ENCODE measurements around the gene HS2ST1. TPM values are rescaled to one million over a fixed set of nuclear protein-coding genes. Genes with fewer than 3 reads are reported as not detected.

HS2ST1 gene
- total RNA-seq, 1 experiment from 2014 or later: 7.8 TPM

DNA sequence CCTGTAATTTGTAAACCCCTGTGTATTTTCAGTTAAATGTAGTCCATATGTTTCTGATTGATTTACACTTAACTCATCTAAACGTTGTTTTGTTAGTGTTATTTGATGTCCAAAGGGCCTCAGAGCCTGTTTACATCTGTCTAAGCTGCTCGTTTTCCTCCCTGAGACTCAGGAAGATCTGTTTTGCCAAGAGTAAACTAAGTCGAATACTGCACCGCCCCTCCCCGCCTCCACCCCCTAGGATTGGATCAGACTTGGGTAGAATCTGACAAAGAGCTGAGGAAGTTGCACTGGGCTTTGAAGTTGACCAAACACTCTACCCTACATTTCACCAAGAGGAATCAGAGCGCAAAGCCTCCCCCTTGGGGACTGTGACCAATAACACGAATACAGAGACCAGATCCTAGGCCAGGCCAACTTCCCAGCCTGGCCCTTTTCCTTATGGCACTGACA, 207.3 kb downstream of the HS2ST1 start:
- Histone ChIP-seq H3K36me3 (no peaks in the 10 kb centered on the region), H3K27me3 (no peaks in the 10 kb centered on the region), H3K4me3 (no peak overlapping the region), H3K9me3 (no peaks in the 10 kb centered on the region)
- peak; percentile 31 for DNase-seq

DNA sequence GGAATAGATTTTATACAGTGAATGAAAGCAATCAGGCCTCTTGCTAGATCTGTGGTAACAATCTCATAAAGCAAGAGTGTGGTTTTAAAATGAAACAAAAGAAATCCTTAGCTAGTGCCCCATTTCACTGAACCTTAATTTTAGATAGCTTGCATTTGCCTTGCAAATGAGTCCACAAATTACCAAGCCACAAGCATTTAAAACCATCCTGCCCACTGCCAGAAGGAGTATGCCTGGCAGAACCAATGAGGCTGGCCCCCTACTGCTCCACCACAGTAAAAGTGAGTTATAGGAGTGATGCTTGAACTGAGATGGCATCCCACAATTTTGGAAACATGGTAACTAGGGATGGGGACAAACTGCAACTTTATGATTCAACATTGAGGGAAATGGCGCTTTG, 207.8 kb downstream of the HS2ST1 start:
- no peak for DNase-seq
- no peaks in the 10 kb centered on the region for H3K36me3 ChIP-seq
- no peak overlapping the region for H3K4me3 ChIP-seq
- H3K9me3 ChIP-seq: no peaks in the 10 kb centered on the region
- no peaks in the 10 kb centered on the region for H3K27me3 ChIP-seq

- DNase-seq: no peak
- Histone ChIP-seq H3K9me3 (no peaks in the 10 kb centered on the region), H3K4me3 (no peak overlapping the region), H3K36me3 (no peaks in the 10 kb centered on the region), H3K27me3 (no peaks in the 10 kb centered on the region)
Measured at GRCh38 chr1:87123610-87124009, 209.2 kb downstream of the HS2ST1 start.

DNA sequence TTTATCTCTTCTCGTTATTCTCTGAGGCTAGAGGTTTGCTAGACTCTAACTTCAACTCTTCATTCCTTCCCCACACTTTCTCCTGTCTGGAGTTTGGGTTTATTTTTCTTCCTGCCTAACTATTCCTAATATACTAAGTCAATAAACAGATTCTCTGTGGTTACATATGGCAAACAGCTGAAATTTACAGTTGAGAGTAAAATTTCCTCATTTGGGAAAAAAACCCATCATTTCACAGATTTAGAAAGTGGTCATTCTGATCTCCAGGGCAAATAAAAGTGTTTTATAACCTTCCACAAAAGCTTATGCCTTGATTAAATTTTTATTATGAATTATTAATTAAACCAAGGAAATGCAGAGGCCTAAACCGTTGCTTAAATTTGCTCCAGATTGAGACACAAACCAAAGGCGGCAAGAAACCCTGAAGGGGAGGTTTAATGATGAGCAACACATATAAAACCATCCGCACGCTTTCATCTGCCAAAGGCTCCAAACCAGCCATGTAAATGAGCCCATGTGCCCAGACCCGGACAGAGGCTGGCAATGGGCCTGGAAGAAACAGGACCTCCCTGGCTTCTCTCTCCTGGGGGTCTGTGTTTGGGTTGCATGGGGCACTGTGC, 212.6 kb downstream of the HS2ST1 start:
- no peak for DNase-seq
- Histone ChIP-seq H3K4me3 (no peak overlapping the region), H3K27me3 (no peaks in the 10 kb centered on the region), H3K9me3 (no peaks in the 10 kb centered on the region), H3K36me3 (no peaks in the 10 kb centered on the region)

DNA sequence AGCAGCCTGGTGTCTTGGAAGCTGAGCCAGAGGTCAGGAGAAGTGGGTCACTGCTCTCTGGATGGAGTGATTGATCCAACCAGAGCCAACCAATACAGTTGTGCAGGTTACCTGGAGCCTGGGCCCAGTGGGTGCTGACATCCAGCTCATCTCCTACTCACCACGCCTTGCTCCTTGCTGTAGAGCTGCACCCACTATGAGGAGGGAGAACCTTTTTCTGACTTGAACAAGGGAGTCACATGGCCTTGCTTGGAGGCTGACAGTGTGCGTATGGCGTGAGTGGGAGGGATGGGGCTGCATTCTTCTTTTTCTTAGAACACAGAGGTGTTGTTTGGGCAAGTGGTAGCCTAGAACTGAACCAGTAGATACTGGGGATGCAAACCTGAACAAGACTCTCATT, 213.1 kb downstream of the HS2ST1 start:
- no peaks in the 10 kb centered on the region for H3K36me3 ChIP-seq
- H3K27me3 ChIP-seq: no peaks in the 10 kb centered on the region
- no peak overlapping the region for H3K4me3 ChIP-seq
- H3K9me3 ChIP-seq: no peaks in the 10 kb centered on the region
- DNase-seq: no peak

DNA sequence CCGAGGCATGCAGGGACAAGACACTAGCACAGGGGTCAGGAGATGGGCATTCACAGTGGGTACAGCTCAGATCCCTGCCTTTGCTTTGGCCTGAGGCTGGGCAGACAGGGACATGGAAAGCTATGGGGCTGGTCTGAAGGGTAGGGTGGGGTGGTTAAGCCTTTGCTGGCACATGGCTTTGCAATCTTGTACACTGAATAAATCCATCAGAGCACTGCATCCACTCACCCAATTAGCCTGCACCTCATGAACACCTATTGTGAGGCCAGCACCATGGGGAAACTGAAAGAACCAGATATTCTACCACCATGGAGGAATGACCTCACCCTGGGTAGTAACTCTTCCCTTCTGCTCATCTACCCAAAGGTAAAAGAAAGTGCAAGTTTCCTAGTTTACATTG, 214.6 kb downstream of the HS2ST1 start:
- no peak for DNase-seq
- Histone ChIP-seq H3K4me3 (no peak overlapping the region), H3K36me3 (no peaks in the 10 kb centered on the region), H3K9me3 (no peaks in the 10 kb centered on the region), H3K27me3 (no peaks in the 10 kb centered on the region)

DNA sequence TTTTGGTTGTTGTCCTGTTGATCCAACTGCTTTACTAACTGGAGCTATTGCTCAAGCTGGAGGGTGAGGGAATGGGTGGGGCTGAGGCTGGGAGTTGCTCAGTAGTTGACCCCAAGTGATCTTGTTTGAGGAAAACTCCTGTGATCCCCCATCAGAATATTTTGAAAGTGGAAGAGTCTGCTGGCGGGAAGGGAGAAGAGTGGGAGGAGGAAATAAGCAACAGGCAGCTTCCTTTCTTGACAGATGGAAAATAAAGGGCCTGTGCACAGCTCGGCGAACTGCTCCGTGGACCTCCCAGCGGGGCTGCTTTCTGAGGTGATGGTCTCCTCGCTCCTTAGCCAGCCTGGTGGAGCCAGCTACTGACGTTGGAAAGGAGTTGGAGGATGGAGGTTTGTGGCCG, 215.2 kb downstream of the HS2ST1 start:
- DNase-seq: no peak
- H3K4me3 ChIP-seq: no peak overlapping the region

DNA sequence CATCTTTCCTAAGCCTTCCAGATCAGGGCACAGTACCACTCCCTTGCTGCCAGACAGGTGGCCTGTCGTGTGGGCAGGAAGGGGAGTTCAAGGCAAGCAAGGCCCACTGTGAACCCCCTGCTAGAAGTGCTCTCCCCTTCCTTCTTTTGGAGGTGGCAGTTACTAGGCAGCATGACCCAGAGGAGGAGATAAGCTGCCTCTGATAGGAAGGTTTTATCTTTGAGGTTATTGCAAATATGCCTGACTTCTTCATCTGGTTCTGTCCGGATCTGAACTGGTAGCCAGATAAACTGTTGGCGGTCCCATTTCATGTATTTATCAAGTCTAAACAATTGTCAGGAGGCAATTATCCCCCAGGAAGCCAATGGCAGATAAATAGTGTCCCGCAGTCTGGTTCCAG, 216.0 kb downstream of the HS2ST1 start:
- Histone ChIP-seq H3K36me3 (no peaks in the 10 kb centered on the region), H3K4me3 (no peak overlapping the region), H3K27me3 (no peaks in the 10 kb centered on the region), H3K9me3 (no peaks in the 10 kb centered on the region)
- DNase-seq: no peak

More for the DNA sequence above, 215.2 kb downstream of the HS2ST1 start:
- Histone ChIP-seq H3K9me3 (no peaks in the 10 kb centered on the region), H3K27me3 (no peaks in the 10 kb centered on the region), H3K36me3 (no peaks in the 10 kb centered on the region)

GRCh38 chr1:87131809-87132283, 217.4 kb downstream of the HS2ST1 start:
- Histone ChIP-seq H3K36me3 (no peaks in the 10 kb centered on the region), H3K4me3 (peak overlapping the region; percentile 36), H3K27me3 (no peaks in the 10 kb centered on the region), H3K9me3 (no peaks in the 10 kb centered on the region)
- peak; percentile 68 for DNase-seq

DNA sequence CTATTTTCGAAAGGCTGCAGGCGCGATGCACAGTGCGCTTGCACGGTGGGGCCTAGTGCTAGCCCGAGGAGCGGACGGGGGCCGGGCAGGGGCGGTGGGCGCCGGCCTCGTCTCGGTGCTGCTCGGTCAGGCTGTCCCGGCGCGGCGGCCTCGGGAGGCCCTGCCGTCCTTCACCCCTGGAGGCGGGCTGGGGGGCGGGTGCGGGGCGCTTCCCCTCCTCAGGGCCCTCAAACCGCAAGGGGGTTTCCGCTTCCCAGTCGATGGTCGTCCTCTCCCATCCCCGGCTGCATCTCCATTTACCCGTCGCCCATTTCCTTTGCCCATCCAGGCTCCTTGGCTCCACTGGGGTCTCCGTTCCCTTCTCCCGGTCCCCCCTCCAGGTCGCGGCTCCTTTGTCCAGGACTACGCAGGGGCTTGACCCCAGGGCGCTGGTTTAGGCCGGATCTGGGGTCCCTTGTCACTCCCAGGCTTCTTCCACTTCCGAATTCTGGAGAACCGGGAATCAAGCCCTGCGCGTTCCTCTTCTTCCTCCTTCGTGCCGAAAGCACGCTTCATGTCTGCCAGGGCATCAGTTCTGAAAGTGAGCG, 217.9 kb downstream of the HS2ST1 start:
- DNase-seq: no peak
- Histone ChIP-seq H3K9me3 (no peaks in the 10 kb centered on the region), H3K36me3 (no peaks in the 10 kb centered on the region), H3K27me3 (no peaks in the 10 kb centered on the region), H3K4me3 (peak overlapping the region; percentile 36; the same call in 1 of the 2 replicates)

GRCh38 chr1:87134061-87134460, 219.6 kb downstream of the HS2ST1 start:
- H3K27me3 ChIP-seq: no peaks in the 10 kb centered on the region
- no peak for DNase-seq
- H3K36me3 ChIP-seq: no peaks in the 10 kb centered on the region
- no peaks in the 10 kb centered on the region for H3K9me3 ChIP-seq
- H3K4me3 ChIP-seq: no peak overlapping the region

DNA sequence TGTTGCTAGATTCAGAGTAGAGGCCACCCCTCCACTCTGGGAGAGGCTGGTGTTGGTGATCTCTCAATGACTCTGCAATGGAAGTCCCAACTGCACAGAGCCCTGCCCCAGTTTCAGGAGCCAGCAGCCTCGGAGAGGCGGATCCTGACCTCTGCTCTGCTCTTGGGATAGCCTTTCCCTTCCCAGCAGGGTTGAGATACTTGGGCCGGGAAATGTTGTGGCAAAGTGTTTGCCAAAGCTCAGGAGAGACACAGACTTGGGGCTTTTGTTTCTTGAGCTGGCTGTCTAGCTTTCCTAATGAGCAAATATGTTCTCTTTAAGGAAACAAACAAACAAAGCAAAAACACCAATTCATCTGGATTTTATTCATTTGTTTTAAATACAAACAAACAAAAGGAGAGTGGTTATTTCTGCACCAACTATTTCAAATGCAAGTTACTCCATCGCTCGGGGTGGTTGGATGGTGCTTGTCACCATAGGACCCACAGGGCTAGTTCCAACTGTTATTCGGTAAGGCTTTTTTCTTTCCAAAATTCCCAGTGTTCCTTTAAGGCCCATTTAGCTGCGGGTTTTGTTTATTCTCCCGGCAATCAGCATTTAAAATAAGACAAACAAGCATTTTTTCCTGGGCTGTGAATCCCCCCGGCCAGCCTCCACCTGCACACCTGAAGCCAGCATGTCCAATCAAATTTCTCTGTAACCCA, 220.3 kb downstream of the HS2ST1 start:
- H3K27me3 ChIP-seq: no peaks in the 10 kb centered on the region
- no peaks in the 10 kb centered on the region for H3K9me3 ChIP-seq
- no peak for DNase-seq
- no peaks in the 10 kb centered on the region for H3K36me3 ChIP-seq
- no peak overlapping the region for H3K4me3 ChIP-seq

- no peak overlapping the region for H3K4me3 ChIP-seq
- H3K36me3 ChIP-seq: no peaks in the 10 kb centered on the region
- no peak for DNase-seq
- H3K27me3 ChIP-seq: no peaks in the 10 kb centered on the region
- no peaks in the 10 kb centered on the region for H3K9me3 ChIP-seq
Measured at GRCh38 chr1:87135329-87135712, 220.9 kb downstream of the HS2ST1 start.

DNA sequence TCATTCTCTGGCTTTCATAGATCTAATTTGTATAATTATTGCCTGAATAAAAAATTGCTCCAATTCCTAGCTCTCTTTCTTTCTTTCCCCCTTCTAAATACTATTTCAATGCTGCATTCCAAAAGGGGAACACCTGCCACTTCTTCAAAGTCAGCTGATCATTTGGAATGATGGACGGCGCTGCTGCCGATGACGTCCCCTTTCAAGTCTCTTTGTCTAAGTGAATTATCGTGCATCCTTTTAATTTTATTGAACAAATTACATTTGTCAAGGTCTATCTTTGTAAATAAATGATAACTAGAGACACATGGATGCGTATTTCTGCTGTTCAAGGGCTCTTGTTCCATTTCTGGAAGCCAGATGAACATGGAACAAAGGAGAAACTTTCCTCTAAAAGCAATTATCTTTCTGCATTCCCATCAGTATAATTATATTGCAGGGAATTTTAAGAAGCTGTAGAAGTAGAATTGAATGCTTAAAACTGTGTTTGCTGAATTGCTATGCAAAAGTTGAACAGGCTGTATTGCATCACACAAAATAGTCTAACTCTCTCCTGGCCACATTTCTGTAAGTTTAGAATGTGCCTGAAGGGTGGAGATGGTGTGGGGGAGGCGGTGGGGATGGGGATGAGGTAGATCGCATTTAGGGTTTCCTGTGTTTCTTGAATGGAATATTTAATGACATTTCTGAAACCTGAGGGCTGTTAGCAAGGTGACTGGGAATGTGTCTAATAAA, 222.3 kb downstream of the HS2ST1 start:
- DNase-seq: no peak
- H3K36me3 ChIP-seq: no peaks in the 10 kb centered on the region
- no peaks in the 10 kb centered on the region for H3K27me3 ChIP-seq
- no peak overlapping the region for H3K4me3 ChIP-seq
- H3K9me3 ChIP-seq: no peaks in the 10 kb centered on the region

DNA sequence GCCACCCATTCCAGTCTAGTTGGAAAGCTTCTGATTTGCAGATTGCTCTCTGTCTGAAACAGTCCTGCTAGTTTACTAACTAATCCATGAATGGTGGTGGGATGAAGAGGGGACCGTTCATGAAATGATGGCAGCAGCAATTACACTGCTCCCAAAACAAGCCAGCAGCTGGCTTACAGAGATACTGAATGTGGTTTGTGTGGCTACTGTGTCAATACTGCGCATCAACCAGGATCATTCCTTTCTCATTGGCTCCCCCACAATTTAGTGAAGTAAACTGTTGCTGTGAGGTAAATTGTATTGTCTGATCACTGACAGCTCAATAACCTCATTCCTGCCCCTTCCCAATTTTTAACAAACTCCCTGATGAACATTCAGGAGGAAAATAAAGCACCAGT, 222.9 kb downstream of the HS2ST1 start:
- no peaks in the 10 kb centered on the region for H3K9me3 ChIP-seq
- no peak for DNase-seq
- no peaks in the 10 kb centered on the region for H3K36me3 ChIP-seq
- H3K27me3 ChIP-seq: no peaks in the 10 kb centered on the region
- no peak overlapping the region for H3K4me3 ChIP-seq

- Histone ChIP-seq H3K27me3 (no peaks in the 10 kb centered on the region), H3K36me3 (no peaks in the 10 kb centered on the region), H3K9me3 (no peaks in the 10 kb centered on the region), H3K4me3 (no peak overlapping the region)
- no peak for DNase-seq
Measured at GRCh38 chr1:87140831-87141540, 226.6 kb downstream of the HS2ST1 start.

GRCh38 chr1:87141556-87141955, 227.1 kb downstream of the HS2ST1 start:
- no peak for DNase-seq
- Histone ChIP-seq H3K9me3 (no peaks in the 10 kb centered on the region), H3K27me3 (no peaks in the 10 kb centered on the region), H3K36me3 (no peaks in the 10 kb centered on the region), H3K4me3 (no peak overlapping the region)
